Upper lobe of left lung (tissue), 4 donors: ENCODE results near the gene TRIM66.

Source experiments
- EP300 ChIP-seq, 4 donors: sonication (generic); formaldehyde crosslinking; IDR thresholded peaks; one replicate each; pipeline ENCODE4 v1.5.1; 2017; ENCODE audit warnings: antibody characterized with exemption in 4 of 4, control low read depth in 2 of 4
- POLR2A ChIP-seq, 4 donors: fragments of 450-650 bp; IDR thresholded peaks; one replicate each; pipeline ENCODE4 v1.5.1; 2016 to 2017; ENCODE audit warnings: antibody characterized with exemption in 4 of 4, mild to moderate bottlenecking in 2 of 4
- POLR2AphosphoS5 ChIP-seq, 2 donors: sonication (generic); formaldehyde crosslinking; IDR thresholded peaks; one replicate each; pipeline ENCODE4 v1.5.1; 2017; ENCODE audit warnings: antibody characterized with exemption in 2 of 2
- TF ChIP-seq, protein P1 (sequence below), 6 experiments: fragments of 450-650 bp in 4 of 6; fragments of 200-600 bp in 2 of 6; sonication (generic) in 2 of 6; IDR thresholded peaks; one replicate each; pipeline ENCODE4 v1.5.1; 2016 to 2019; ENCODE audit warnings: antibody characterized with exemption in 6 of 6

DNA sequence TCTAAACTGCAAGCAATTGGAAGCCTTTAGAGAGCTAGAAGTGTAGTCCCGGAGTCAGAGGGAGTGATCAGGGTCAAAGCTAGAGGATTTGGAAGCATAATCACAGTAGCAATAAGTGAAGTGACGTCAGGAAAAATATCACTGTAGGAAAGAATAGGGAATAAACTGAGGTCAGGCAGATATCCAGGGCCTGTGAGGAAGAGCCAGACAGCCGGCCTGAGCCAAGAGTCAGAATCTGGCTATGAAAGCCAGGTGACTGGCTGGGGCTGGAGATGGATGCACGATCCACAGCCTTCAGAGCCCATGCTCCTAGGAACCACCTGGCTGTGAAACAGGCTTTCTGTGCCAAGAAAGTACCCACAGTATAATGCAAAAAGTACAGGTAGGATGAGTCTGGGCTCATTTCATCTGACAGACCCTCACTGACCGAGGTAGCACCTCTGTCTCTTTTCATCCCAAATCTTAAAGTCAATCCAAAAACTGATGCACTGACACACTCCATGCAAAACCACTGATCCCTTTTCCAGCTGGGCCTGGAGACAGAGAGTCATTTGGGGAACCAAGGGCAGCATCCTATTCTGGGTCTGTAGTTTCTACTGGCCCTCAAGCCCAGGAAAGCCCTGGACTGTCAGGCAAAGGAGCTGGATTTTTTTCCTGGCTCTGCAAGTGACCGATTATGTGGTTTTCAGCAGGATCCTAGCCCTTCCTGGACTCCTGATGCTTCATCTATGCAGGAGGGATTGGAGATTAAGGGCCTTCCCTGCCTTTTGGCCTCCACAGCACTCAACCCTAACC lies 21.3 kb downstream of the TRIM66 start:
- TF ChIP-seq, protein P1, sequence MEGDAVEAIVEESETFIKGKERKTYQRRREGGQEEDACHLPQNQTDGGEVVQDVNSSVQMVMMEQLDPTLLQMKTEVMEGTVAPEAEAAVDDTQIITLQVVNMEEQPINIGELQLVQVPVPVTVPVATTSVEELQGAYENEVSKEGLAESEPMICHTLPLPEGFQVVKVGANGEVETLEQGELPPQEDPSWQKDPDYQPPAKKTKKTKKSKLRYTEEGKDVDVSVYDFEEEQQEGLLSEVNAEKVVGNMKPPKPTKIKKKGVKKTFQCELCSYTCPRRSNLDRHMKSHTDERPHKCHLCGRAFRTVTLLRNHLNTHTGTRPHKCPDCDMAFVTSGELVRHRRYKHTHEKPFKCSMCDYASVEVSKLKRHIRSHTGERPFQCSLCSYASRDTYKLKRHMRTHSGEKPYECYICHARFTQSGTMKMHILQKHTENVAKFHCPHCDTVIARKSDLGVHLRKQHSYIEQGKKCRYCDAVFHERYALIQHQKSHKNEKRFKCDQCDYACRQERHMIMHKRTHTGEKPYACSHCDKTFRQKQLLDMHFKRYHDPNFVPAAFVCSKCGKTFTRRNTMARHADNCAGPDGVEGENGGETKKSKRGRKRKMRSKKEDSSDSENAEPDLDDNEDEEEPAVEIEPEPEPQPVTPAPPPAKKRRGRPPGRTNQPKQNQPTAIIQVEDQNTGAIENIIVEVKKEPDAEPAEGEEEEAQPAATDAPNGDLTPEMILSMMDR (IDR thresholded peaks at IDR 0.05): no peak
- no peak for TF ChIP-seq POLR2AphosphoS5 (IDR thresholded peaks at IDR 0.05)
- no peak for TF ChIP-seq EP300 (IDR thresholded peaks at IDR 0.05)
- TF ChIP-seq POLR2A (IDR thresholded peaks at IDR 0.05): no peak
